COLO668 (cell line): ENCODE results near the gene GMDS.
A peak's percentile ranks its signal among the peaks of the same experiment; 100 is the strongest.

Experiments used
- DNase-seq: peaks from one replicate; lab custom pipeline; 2025; ENCODE audit not compliant: unreplicated experiment; lab: John Stamatoyannopoulos, UW

Gene GMDS

DNA sequence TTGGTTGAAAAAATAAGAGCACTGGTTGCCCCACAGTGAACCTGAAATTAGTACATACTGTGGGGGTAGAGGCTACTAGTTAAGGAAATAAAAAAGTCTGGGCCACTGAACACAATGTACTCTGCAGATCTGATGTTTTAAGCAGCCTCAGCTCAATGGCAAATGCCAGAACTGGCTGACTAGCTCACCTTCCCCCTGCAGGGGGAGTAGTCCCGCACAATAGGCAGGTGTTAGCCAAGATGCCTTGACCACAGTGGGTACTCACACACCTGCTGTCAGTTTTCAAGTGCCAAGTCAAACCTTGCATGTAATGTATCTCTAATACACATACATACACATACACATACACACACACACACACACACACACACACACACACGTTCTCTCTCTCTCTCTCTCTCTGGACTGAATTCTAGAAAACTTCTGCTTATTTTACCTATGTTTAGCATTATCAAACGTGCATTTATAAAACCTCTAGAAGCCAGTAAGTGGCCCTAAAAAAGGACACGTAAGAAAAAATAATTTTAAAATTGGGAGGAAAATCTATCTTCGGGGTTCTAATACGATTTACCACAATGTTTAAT is 36.1 kb downstream of the GMDS start:
- DNase-seq, result peak; percentile 74

DNA sequence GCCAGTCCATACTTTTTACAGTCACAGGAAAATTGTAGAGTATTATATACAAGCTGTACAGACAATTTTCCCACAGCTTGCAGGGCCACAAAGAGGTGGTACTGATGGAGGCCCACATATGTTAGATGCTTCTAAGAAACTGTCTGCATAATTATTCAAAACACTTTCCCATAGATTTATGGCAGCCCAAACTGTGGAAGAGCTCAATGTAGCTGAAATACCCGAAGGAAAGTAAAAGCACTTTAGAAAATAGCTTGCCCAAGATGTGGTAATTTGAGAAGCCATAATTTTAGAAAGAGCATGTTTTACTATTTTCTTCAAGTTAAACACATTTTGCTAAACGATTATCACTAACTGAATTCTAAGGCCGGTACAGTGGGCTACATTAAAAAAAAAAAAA is 36.9 kb downstream of the GMDS start:
- no peak for DNase-seq

DNA sequence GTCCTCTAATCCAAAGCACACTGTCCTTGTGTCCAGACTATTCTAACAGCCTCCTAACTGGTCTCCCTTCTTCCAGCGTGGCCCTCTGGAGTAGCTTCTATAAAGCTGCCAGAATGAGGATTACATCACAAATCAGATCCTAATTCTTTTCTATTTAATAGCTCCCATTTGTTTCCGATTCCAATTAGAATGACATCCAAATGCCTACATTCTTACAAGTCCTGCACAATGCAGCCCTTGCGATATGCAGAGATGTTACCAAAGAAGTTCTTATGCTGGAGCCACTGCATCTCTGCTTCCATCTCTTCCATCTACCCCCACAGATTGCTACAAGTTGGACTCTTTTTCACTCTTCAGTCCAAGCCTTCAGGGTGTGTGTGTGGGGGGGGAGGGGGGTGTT is 40.0 kb downstream of the GMDS start:
- DNase-seq, result no peak

DNA sequence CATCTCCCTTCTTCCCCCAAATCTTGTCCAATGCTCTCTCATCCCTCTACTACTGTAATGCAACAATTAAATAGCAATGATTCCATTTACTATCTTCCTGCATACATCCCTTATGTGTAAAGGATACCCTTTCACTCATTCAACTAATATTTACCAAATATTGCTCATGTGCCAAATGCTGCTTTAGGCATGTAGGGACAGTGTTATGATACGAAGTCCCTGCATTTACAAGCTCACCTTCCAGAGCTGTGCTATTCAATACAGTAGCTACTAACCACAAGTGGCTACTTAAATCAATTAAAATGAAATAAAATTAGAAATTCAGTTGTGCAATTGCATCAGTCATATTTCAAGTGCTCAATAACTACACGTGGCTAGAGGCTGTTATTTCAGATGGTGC is 41.1 kb downstream of the GMDS start:
- DNase-seq, result no peak

DNA sequence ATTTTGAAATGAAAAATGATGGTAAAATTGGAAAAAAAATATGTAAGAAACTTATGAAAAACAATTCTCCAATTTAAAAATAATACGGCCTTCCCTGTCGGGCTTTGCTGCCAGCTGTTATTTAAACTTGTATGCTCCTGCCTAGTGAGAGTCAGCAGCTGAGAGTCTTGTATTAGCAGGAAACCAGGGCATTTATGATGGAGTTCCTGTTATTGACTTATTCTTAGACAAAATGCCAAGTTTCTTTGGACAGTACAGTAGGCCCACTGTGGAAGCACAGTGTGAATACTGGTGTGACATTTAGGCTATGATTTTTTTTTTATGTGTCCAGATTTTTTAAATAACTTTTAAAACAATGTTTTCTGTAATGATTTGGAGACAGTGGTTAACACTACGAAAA is 42.1 kb downstream of the GMDS start:
- DNase-seq, result no peak

DNA sequence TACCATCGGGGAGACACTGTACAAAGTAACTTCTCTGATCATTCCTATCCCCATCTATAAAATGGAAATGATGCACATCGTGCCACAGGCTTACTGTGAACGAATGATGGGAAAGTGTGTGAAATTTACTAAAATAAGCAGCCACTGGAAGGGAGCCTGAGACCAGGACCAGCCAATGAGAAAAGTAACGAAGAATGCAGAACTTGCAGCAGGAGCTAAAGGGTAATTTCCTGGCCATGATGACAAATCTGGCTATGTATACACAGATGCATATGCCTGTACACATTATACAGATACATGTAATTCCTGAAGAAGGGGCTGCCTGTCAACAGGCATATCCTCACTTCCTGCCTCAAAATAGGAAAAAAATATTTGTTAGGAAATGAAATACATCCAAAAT is 47.4 kb downstream of the GMDS start:
- DNase-seq, result no peak

DNA sequence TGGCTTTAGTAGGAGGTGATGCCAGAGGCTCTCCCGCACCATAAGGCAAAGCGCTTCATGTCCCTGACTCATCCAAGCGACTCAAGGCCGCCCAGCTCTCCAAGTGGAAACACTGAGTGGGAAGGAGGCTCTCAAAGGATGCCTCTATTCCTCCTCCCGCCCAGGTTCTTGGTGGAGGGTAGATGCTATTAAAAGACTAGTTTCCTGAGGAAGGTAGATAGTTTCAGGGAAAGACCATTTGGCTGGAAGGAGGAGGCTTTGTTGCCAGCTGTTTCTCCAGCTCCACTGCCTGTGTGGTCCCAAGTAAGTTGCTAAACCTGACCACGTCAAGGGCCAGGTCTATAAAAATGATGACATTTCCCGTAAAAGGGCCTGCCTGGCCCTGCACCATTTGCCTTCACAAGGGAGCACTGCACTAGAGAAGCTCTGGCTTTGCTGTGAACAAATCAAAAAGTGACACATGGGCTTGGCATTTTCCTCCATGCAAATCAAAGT is 48.2 kb downstream of the GMDS start:
- DNase-seq, result no peak

DNA sequence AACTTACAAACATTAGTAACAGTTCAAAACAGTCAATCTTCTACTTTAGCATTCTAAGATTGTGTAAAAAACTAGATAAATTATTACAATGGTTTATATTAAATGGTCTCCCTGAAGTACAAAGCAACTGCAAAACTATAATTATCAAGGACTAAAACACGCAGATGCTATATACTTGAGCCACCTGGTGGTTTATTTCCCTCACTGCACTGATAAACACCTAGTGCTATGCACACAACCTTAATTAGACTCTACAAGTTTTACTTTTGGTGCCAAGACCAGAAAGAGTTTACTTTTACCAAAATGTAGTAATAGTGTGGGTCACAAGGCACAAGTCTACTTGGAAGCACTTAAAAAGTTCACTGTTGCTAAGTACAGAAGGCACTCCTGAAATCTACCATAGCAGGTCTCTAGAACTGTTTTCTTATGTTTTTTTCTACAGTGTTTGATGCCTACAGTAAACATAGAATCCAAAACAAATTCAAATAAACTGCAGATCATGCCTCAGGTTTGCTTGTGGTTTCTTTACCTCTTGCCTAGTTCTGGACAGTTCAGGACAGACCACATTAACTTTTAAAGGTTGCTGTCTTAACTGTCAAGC is 49.2 kb downstream of the GMDS start:
- peak; percentile 33 for DNase-seq

DNA sequence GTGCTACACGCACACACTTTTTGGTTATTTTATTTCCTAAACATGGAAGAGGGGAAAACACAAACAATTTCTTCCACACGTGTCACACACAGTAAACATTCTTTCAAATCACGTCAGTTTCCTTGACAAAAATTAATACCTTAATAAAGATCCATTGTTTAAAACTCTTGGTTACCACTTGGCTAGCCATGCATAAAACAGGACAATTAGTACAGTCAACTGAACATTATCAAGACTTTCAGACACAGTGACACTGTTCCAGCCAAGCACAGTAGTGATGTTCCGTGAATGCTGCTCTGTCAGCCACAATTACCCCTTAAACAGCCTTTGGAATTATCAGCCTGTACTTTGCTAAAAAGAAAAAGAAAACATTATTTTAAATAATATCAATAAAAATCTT is 50.8 kb downstream of the GMDS start:
- DNase-seq, result no peak

DNA sequence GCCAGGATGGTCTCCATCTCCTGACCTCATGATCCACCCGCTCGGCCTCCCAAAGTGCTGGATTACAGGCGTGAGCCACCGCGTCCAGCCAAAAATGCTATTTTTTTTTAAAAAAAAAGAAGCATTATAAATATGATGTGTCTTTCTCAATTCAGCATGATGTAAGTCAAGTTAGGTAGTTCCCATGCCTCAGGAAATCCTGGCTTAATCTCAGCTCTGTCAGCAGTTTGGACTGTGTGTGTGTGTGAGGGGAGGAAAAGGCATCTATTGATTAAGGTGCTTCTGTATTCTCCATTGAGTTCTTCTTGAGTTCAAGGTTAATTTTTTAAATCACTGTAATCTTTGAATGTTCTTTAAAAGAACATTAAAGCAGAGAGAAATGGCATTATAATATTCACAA is 51.5 kb downstream of the GMDS start:
- no peak for DNase-seq

DNA sequence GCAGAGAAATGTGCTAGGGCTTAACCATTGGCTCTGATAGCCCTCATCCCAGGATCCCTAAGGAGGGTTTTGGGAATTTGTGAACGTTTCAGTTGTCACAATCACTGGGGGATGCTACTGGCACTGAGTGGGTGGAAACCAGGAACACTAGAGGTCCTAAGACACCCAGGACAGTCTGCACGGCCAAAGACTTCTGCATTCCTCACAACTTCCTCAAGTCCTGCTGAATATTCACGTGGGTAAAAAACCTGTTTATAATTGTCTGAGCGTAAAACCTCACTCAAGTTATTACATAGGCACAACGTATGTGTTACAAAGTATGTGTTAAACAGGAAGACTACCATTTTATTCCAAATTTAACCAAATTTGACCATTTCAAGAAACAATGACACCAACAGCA is 52.4 kb downstream of the GMDS start:
- no peak for DNase-seq

DNA sequence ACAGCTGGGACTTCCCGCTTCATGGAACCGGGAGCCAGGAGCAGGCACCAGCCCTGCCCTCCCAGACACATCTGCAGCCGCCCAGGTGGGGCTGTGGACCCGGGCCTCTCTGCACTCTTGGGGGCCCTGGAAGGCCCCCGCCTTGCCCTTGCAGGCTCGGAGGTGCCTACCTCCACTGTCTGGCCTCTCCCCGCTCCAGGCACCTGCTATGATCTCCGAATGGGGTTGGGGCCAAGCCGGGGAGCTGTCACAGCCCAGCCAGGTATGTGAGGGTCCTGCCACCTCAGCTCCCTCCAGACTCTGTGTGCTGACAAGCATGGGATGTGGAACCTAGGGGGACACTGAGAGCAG is 54.0 kb downstream of the GMDS start:
- no peak for DNase-seq

DNA sequence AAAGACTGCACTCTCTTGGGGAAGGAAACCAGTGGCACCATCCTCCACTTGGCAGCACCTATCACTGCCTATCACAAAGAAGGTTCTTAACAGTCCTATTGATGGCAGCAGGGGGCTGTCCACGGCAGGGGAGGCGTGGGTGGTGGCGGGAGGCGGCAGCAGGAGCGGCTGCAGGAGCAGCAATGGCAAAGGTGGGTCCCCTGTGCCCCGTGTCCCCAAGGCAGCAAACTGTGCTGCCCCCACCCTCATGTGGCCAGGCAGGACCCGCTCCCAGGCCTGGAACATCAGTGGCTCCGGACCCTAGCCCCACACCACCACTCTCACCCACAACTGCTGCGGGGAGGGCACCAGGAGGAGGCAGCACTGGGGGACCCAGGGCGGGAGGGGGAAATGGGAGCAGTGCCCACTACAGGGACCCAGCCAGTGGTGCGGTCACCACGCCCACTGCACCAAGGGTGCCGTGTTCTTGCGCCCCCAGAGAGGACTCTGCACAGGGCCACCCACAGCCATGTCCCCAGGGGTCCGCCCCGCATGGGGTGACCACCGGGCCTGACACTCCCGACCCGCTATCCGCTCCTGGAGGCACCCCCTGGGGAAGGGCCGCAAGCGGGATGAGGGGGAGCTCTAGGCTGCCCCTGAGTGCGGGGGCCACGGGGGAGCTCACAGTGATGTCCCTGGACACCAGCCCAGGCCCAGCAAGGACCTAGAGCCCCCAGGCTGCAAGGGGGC is 54.6 kb downstream of the GMDS start:
- DNase-seq, result no peak

DNA sequence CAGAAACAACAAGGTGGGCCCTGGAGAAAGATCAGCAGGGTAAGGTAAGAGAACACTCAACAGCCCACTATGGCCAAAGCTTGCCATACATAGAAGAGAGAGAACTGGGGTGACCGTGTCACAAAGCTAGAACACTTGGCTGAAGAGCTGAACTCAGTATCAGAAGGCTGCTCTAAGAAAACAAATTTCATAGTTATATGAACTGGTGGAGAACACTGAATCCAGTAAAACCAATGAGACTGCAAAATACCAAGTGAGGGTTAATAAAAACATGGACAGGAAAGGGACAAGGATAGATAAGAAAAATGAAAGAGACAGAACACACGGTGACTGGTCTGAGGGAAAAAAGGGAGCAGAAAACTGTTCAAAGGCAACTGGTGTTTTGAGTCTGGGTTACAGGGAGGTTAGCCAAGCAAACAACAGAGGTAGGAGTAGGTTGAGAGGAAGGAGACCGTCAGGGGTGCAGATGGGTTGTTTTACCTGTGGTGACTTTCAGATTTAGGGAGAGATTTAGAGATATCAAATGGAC is 56.5 kb downstream of the GMDS start:
- DNase-seq, result no peak

DNA sequence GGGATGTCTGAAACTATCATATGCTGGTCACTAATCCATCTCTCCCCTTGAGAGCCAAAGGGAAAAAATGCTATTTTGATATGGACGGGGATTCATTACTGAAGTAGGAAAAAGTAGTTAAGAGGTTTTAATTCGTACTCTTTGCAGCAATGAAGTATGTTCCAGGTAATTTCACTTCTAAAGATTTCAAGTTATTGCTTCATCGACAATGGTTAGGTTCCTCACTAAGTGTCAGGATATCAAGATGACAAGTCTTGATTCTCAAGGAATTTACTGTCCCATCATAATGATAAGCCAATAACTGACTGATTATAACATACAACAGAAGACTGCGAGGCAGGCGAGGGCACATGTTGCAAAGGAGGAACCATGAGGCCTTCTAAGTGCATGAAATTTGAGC is 57.0 kb downstream of the GMDS start:
- no peak for DNase-seq

DNA sequence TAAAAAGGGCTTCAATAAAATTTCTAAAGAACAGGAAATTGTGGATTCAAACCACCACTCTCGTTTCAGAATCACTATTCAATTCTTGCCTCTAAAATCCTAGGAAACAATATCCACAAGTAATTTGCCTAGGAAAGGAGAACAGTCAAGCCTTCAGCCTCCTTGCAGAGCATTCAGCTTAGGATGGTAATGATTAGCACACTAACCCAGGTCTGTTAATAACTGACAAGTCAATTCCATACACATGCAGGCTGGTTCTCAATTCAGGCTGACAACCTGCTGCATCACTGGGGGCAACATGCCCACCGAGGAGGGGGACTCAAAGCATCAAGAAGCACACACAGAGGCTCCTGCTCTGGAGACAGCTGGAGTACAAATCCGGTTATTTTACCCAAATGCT is 57.6 kb downstream of the GMDS start:
- no peak for DNase-seq

DNA sequence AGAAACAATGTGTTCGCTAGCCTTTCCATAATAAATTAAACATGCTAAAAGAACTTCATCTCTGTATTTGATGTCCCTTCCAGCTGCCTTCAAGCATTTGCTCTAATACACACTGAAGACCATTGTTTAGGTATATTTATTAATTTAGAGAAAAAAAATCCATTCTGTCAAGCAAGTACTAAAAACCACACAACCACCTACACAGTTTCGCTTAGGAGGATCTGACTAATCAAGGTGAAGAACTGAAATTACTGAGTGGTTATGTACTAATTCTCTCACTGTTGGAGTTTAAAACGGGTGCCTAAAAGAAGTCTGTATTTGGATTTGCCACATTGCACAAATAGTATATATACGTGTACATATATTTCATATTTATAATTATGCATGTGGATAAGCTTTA is 58.9 kb downstream of the GMDS start:
- DNase-seq, result no peak

DNA sequence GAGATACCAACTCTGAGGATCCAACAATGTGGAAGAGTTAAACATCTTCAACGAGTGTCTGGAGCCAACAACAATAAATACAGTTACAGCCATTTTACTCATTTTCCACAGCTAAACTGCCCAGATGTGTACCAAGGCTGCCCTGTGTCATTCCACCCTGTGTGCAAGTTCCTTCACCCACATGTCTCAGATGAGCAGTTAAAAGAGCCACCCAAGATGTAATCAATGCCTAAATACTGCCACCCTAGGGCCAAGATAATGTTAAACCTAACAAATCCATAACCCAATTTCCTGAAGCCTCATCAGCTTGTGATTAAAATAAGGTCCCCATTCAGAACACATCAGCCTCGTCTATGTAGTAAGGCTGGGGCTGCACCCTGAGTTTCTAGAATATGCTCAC is 59.9 kb downstream of the GMDS start:
- no peak for DNase-seq

DNA sequence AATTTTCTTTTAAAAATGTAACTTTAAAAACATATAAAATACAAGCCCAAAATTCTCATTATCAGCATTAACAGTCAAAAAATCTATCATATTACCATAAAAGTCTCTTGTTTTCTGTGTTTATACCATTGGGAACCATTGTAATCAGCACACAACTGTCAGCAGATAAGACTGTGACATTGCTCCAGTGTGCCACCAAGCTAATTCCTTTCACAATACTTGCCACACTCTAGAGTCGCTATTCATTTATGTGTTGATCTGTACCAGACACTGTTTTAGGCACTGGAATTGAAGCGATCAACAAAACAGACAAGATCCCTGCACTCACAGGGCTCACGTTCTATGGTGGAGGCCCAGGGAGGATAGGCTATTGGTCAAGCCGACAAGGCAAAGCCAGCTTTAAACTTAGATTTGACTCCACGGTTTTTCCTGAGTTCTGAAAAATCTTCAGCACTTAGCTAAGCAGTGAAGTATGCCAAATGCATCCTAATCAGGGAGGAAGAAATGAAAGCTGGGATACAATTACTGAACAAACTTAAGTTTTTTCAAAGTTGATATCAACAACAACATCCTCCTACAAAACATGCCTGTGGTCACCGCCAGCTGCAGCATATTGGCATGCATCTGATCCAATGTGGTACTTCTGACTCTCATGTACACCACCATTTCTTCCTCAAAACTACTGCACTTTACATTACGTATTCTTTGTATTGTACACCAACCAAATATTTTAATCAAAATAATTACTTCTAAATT is 60.5 kb downstream of the GMDS start:
- no peak for DNase-seq

DNA sequence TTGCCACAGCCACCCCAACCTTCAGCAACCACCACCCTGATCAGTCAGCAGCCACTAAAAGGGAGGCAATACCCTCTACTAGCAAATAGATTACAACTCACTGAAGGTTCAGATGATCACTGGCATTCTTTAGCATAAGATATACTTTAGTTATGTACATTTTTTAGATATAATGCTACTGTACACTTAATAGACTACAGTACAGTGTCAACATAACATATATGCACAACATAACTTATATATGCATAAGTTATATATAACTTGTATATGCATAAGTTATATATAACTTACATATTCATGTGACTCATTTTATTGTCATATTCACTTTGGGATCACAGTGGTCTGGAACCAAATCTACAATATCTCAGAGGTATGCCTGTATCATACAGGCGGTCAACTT is 61.7 kb downstream of the GMDS start:
- DNase-seq, result no peak

DNA sequence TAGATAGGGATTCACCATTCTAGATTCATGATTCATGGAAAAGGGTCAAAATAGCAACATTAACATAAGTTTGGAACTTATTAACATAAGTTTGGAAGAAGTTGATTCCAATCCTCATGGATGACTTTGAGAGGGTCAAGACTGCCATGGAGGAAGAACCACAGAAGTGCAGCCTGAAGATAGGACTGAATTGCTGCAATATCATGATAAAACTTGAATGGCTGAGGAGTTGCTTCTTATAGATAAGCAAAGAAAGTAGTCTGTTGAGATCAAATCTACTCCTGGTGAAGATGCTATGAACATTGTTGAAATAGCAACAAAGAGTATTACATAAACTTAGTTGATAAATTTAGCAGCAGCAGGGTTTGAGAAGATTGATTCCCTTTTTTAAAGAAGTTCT is 62.2 kb downstream of the GMDS start:
- no peak for DNase-seq

DNA sequence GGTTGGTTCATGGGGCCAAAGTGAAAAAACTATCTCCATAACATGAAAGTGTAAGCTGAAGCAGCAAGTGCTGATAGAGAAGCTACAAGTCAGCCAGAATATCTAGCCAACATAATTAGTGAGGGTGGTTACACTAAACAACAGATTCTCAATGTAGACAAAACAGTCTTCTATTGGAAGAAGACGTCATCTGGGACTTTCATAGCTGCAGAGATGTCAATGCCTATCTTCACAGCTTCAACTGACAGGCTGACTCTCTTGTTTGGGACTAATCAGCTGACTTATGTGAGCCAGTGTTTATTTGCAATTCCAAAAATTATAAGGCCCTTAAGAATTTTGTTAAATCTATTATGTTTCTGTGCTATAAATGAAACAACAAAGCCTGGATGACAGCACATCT is 63.2 kb downstream of the GMDS start:
- DNase-seq, result no peak
